T-helper 17 cell (primary cell): ENCODE results near the gene KCNJ5. TPM values are rescaled to one million over a fixed set of nuclear protein-coding genes. Genes with fewer than 3 reads are reported as not detected.

Experiments
- ATAC-seq: fragments of 150-1000 bp; cut with Tn5 transposase; 2 replicates; pipeline ENCODE4 v1.10.0; 2021; ENCODE audit warnings: mild to moderate bottlenecking, moderate library complexity
- DNase-seq, 3 donors: peaks; one replicate each; pipeline versions ENCODE4 v3.0.0 to v3.0.0-alpha.2; 2020 to 2021
- H3K9me3 ChIP-seq: one replicate; pipeline ENCODE4 v1.7.0; 2013; ENCODE audit warnings: low read length, mild to moderate bottlenecking; ENCODE audit not compliant: control insufficient read depth, poor library complexity, severe bottlenecking
- H3K27ac Mint-ChIP-seq: one replicate; pipeline ENCODE4 v1.8.0; 2022; ENCODE audit warnings: mild to moderate bottlenecking, moderate library complexity, mixed read lengths
- H3K27me3 Mint-ChIP-seq: one replicate; pipeline ENCODE4 v1.8.0; 2022; ENCODE audit warnings: mixed read lengths
- H3K36me3 Mint-ChIP-seq: one replicate; pipeline ENCODE4 v1.8.0; 2022; ENCODE audit warnings: low read depth, mixed read lengths
- H3K4me1 Mint-ChIP-seq: one replicate; pipeline ENCODE4 v1.8.0; 2022; ENCODE audit warnings: mild to moderate bottlenecking, mixed read lengths
- H3K4me3 Mint-ChIP-seq: one replicate; pipeline ENCODE4 v1.8.0; 2022; ENCODE audit warnings: mild to moderate bottlenecking, moderate library complexity, mixed read lengths
- total RNA-seq, 4 donors: library from RNA in 2 of 4; stranded (reverse) in 2 of 4; gene quantifications; one replicate each; pipeline ENCODE4 v1.2.3 and lab custom pipeline; 2022 to 2026

Gene KCNJ5
- total RNA-seq, 2 donors from 2014 or later: not detected

DNA sequence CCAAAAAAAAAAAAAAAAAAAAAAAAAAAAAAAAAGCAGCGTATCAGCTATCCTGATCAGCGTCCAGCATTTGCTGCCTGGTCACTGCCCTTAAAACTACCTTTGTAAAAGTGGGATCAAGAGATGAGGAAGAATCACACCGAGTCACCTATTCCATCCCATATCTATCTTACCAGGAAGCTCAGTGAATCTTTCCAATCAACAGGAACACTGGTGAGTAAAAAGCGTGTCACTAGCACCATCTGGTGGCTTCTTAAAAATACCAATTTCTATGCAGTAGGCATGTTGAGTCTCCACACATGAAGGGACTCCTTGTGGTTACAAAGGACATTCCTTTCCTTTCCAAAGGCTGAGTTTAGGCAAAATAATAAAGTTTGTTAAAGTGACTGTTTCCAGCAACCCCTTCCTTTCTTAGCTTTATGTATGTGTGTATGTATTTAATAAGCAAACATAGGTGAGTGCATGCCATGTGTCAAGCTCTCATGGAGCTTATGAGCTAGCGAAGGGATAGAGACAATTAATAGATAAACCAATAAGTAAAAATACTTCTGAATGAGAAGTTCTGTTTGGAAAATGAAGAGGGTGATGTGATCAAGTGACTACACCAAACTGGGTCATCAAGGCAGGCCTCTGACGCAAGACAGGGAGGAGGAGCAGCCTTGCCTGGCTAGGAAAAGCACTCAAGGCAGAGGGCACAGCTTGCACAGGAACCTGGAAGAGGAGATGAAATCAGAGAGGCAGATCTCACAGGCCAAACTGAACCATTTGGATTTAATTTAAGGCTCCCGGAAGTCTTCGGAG is 65.4 kb downstream of the KCNJ5 start:
- no peaks in the 10 kb centered on the region for H3K36me3 Mint-ChIP-seq
- no peak for DNase-seq
- no peak overlapping the region for H3K27ac Mint-ChIP-seq
- no peak for ATAC-seq
- no peaks in the 10 kb centered on the region for H3K9me3 ChIP-seq
- H3K4me3 Mint-ChIP-seq: no peak overlapping the region
- peaks cover 4% of the 10 kb centered on the region for H3K4me1 Mint-ChIP-seq
- H3K27me3 Mint-ChIP-seq: peaks cover 50% of the 10 kb centered on the region

DNA sequence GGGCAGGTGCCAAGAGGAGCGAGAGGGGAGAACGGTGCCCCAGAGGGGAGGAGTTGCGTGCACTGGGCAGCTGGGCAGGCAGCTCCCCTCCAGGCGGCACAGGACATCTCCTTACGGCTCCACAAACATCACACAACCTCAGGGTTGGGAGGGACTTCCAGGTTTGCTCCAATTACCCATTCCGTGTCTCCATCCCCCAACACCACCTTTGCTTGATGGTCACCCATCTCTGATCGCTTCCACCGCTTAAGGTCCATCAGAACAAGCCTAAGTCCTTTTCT is 66.0 kb downstream of the KCNJ5 start:
- Mint-ChIP-seq H3K36me3 (no peaks in the 10 kb centered on the region), H3K4me3 (no peak overlapping the region), H3K27me3 (peaks cover 52% of the 10 kb centered on the region), H3K4me1 (peaks cover 4% of the 10 kb centered on the region), H3K27ac (no peak overlapping the region)
- no peaks in the 10 kb centered on the region for H3K9me3 ChIP-seq
- no peak for ATAC-seq
- no peak for DNase-seq

DNA sequence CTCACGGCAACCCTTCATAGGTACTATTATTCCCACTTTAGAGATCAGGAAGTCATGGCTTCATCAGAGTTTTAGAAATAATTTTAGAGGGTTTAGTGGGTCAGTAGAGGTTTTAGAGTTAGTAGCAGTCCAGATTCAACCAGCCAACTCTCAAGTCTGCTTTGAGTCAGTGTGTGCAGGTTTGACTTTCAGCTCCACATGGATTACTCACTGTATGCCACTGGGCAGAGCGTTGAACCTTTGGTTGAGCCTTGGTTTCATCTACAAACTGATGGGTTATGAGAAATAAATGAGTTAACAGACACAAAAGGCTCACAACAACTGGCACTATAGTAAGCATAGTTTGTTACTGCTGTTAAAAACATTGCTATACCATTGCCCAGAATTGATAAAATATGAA is 70.5 kb downstream of the KCNJ5 start:
- ATAC-seq (no peak), DNase-seq (no peak)
- no peaks in the 10 kb centered on the region for H3K9me3 ChIP-seq
- Mint-ChIP-seq H3K27ac (no peak overlapping the region), H3K36me3 (no peaks in the 10 kb centered on the region), H3K27me3 (peaks cover 33% of the 10 kb centered on the region), H3K4me1 (peaks cover 15% of the 10 kb centered on the region), H3K4me3 (no peak overlapping the region)

DNA sequence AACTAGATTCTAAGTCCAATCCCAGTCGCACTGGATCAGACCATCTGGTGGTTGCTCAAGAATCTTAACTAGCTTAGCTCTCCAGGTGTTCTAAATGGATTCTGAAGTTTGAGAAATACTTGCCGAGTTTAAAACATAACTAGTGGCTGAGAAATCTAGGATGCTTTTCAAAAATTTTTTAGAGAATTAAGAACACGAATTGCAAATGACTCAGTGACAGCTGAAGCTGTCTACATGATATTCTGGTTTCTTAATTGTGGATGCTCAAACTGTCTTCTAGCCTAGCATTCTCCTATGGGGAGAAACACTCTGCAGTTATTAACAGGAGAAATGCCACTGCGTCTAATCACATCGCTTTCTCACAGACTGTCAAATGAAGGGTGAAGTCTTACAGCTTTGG is 71.7 kb downstream of the KCNJ5 start:
- DNase-seq (no peak), ATAC-seq (no peak)
- no peaks in the 10 kb centered on the region for H3K9me3 ChIP-seq
- Mint-ChIP-seq H3K27me3 (peaks cover 23% of the 10 kb centered on the region), H3K4me3 (no peak overlapping the region), H3K4me1 (peaks cover 14% of the 10 kb centered on the region), H3K27ac (no peak overlapping the region), H3K36me3 (no peaks in the 10 kb centered on the region)

DNA sequence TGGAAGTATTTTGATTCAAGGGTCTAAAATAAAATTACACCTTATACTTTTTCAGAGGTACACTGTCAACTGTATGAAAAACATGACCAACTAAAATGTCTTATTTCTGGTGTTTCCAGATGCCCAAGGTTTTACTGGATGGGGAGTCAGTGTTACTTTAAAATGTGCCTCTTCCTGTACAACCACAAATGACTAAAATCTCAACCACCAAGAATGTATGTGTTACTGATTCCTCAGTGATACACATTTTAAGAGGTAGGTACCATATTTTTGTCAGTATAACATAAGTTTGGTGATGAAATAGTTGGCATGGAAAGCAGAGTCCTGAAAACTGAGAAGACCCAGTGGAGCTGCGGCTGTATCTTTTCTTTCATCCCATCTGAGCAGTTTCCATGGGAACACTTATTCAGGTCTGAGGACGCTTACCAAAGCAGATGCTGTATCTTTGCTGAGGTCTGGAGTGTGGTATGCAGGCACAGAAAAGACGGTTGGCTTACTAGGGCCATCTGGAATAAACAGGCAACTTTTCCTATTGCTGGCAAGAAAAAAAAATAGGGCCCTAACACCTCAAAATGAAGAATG is 72.7 kb downstream of the KCNJ5 start:
- no peak for DNase-seq
- H3K27ac Mint-ChIP-seq: no peak overlapping the region
- no peaks in the 10 kb centered on the region for H3K36me3 Mint-ChIP-seq
- ATAC-seq: no peak
- H3K9me3 ChIP-seq: no peaks in the 10 kb centered on the region
- peaks cover 14% of the 10 kb centered on the region for H3K4me1 Mint-ChIP-seq
- no peak overlapping the region for H3K4me3 Mint-ChIP-seq
- peaks cover 17% of the 10 kb centered on the region for H3K27me3 Mint-ChIP-seq

DNA sequence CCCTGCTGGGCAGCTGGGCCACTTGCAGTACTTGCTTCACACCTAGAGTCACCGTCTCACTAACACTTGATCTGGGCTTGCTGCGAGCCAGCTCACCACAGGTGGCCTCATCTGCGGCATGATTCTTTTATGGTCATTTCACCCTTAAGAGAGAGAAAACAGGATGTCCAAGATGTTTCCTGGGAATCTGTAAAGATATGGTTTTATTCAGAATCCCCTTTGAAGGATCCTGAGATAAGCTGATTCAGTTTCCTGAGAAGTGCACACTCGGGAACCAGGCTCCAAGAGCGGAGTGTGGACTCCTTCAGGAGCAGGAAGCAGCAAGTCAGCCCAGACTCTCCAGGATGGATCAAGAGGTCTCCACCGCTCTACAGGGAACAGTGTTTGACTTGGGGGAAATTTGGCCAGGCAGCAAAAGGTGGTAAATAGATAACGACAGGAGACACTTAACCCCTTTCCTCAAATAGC is 73.3 kb downstream of the KCNJ5 start:
- peaks cover 17% of the 10 kb centered on the region for H3K27me3 Mint-ChIP-seq
- ATAC-seq: no peak
- H3K27ac Mint-ChIP-seq: no peak overlapping the region

DNA sequence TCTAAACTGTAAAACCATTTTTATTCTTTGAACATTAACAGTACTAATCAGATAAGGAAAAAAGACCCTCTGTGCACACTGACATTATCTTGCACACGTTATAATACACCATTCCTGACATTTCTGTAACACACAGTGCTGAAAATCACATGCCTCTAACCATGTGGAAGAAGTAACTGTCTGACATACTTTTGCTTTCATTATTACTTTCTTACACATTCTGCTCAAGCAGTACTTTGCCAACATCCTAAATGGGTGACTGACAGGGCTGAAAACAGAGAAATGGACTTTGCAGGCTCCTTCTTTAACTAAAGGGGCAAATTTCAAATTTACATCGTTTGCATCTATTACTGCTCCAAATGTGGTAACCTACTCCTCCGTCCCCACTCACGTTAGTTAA is 74.3 kb downstream of the KCNJ5 start:
- Mint-ChIP-seq H3K36me3 (peaks cover 1% of the 10 kb centered on the region), H3K27ac (no peak overlapping the region), H3K4me3 (peak overlapping the region; percentile 58), H3K4me1 (peaks cover 16% of the 10 kb centered on the region), H3K27me3 (peaks cover 20% of the 10 kb centered on the region)
- ATAC-seq (peak; percentile 53), DNase-seq (no peak)
- no peaks in the 10 kb centered on the region for H3K9me3 ChIP-seq

More for the DNA sequence above, 73.3 kb downstream of the KCNJ5 start:
- H3K9me3 ChIP-seq: no peaks in the 10 kb centered on the region
- no peaks in the 10 kb centered on the region for H3K36me3 Mint-ChIP-seq
- peaks cover 14% of the 10 kb centered on the region for H3K4me1 Mint-ChIP-seq
- no peak for DNase-seq
- H3K4me3 Mint-ChIP-seq: no peak overlapping the region

DNA sequence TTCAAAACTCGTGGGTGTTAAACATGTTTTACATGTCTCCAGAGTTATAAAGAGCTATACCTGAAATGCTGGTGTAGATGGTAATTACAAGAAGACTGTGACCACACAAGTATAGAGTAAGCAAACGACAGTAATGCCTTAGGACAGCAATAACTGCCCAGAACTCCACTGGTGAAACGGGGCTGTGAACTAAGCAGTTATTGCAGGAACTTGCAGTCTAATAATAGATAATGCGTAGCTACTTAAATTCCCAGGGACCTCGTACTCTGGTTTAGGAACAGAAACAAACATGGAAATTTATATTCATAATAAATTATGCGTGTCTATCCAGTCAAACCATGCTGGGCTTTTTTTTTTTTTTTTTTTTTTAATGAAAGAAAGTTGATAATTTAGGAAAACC is 76.4 kb downstream of the KCNJ5 start:
- H3K36me3 Mint-ChIP-seq: peaks cover 3% of the 10 kb centered on the region
- ATAC-seq: no peak
- H3K9me3 ChIP-seq: no peaks in the 10 kb centered on the region
- peaks cover 20% of the 10 kb centered on the region for H3K4me1 Mint-ChIP-seq
- DNase-seq: no peak
- H3K27ac Mint-ChIP-seq: no peak overlapping the region
- no peak overlapping the region for H3K4me3 Mint-ChIP-seq
- H3K27me3 Mint-ChIP-seq: peaks cover 16% of the 10 kb centered on the region

DNA sequence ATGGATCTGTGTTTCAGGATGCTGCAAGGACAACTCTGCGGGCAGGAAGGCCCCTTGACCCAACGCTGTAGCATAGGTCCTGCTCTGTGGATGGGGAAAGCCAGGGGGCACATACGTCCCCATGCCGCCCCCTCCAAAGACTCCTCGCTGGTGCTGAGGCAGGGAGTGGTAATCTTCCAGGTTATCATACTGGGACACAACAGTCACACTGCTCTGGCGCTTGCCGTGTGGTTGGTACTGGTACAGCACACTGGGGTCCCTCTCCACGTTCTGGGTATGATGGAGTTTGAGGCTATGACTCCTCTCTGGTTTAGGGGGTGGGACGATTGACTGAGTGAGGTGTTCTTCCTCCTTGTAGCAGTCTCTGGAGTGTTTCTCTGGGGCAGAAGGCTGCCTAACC is 77.8 kb downstream of the KCNJ5 start:
- no peak overlapping the region for H3K4me3 Mint-ChIP-seq
- H3K27me3 Mint-ChIP-seq: peaks cover 7% of the 10 kb centered on the region
- no peak overlapping the region for H3K27ac Mint-ChIP-seq
- no peak for DNase-seq
- peaks cover 3% of the 10 kb centered on the region for H3K36me3 Mint-ChIP-seq
- H3K9me3 ChIP-seq: no peaks in the 10 kb centered on the region
- peaks cover 17% of the 10 kb centered on the region for H3K4me1 Mint-ChIP-seq
- ATAC-seq: no peak

Other genes starting within 250 kb of the KCNJ5 start
- gene FLI1, start 197.3 kb upstream of the KCNJ5 start, total RNA-seq: 100 to 1,000 TPM; 113 to 117 TPM
- gene KCNJ1, start 24.1 kb upstream of the KCNJ5 start, total RNA-seq: under 1 TPM; 0.22 to 0.70 TPM
- not detected for gene TP53AIP1, start 51.5 kb downstream of the KCNJ5 start, total RNA-seq